K562 (cell line): ENCODE results near the gene ARL10. TPM values are rescaled to one million over a fixed set of nuclear protein-coding genes. Genes with fewer than 3 reads are reported as not detected.

Experiments
- BRD9 ChIP-seq: fragments of 450-650 bp; IDR thresholded peaks from 2 replicates; pipeline ENCODE4 v1.6.1; 2018; ENCODE audit warnings: low read depth; ENCODE audit not compliant: partially characterized antibody
- CREB1 ChIP-seq, 2 experiments: sonication (generic) in 1 of 2; formaldehyde crosslinking in 1 of 2; IDR thresholded peaks; 2 replicates each; pipeline versions ENCODE4 v1.6.1 to v1.8.0; 2012 to 2022; ENCODE audit warnings: inconsistent platforms in 1 of 2, mild to moderate bottlenecking in 1 of 2, missing genetic modification reagents in 1 of 2, moderate library complexity in 1 of 2
- DMBX1 ChIP-seq: fragments of 250-450 bp; sonication (Bioruptor Pico); IDR thresholded peaks from 2 replicates; pipeline ENCODE4 v1.8.0; 2022; ENCODE audit warnings: inconsistent platforms, mild to moderate bottlenecking, moderate library complexity, borderline replicate concordance
- ERF ChIP-seq: fragments of 450-650 bp; formaldehyde crosslinking; IDR thresholded peaks from 2 replicates; pipeline ENCODE4 v1.4.0; 2020; ENCODE audit warnings: mild to moderate bottlenecking, mixed read lengths
- HNRNPUL1 ChIP-seq: fragments of 200-400 bp; formaldehyde crosslinking; IDR thresholded peaks from 2 replicates; pipeline ENCODE4 v1.6.1; 2017; ENCODE audit warnings: low read length
- L3MBTL2 ChIP-seq: fragments of 450-650 bp; IDR thresholded peaks from 2 replicates; pipeline ENCODE4 v1.6.1; 2016; ENCODE audit warnings: mild to moderate bottlenecking, moderate library complexity
- NFXL1 ChIP-seq: fragments of 450-650 bp; formaldehyde crosslinking; IDR thresholded peaks from 2 replicates; pipeline ENCODE4 v1.4.0; 2021; ENCODE audit warnings: mild to moderate bottlenecking
- POLR2G ChIP-seq: fragments of 200-400 bp; formaldehyde crosslinking; IDR thresholded peaks from 2 replicates; pipeline ENCODE4 v1.6.1; 2017; ENCODE audit warnings: low read depth, mild to moderate bottlenecking, antibody characterized with exemption, low read length, moderate library complexity
- RCOR1 ChIP-seq, 2 experiments: IDR thresholded peaks; 2 replicates each; pipeline ENCODE4 v1.6.1; 2012; ENCODE audit warnings: low read depth in 2 of 2, low read length in 2 of 2, borderline replicate concordance in 1 of 2, improper control_type of control experiment in 1 of 2
- XRCC5 ChIP-seq: fragments of 200-400 bp; formaldehyde crosslinking; IDR thresholded peaks from 2 replicates; pipeline ENCODE4 v1.6.1; 2017; ENCODE audit warnings: low read depth, mild to moderate bottlenecking, low read length
- YY1 ChIP-seq, 3 experiments: IDR thresholded peaks; 2 replicates each; pipeline ENCODE4 v1.6.1; 2011; ENCODE audit warnings: low read length in 2 of 3, mild to moderate bottlenecking in 2 of 3, moderate library complexity in 2 of 3, borderline replicate concordance in 1 of 3, control low read depth in 1 of 3, low read depth in 1 of 3; ENCODE audit not compliant: insufficient read depth in 3 of 3, insufficient replicate concordance in 2 of 3, control insufficient read depth in 1 of 3, insufficient read length in 1 of 3; ENCODE audit errors: extremely low read depth in 1 of 3
- ZNF217 ChIP-seq: sonication (generic); formaldehyde crosslinking; IDR thresholded peaks from 2 replicates; pipeline ENCODE4 v1.8.0; 2022; ENCODE audit warnings: mild to moderate bottlenecking, missing genetic modification reagents
- ZNF384 ChIP-seq: IDR thresholded peaks from 2 replicates; pipeline ENCODE4 v1.6.1; 2012; ENCODE audit warnings: low read depth, low read length, improper control_type of control experiment
- ZNF431 ChIP-seq: sonication (generic); formaldehyde crosslinking; IDR thresholded peaks from 2 replicates; pipeline ENCODE4 v1.8.0; 2022; ENCODE audit warnings: mild to moderate bottlenecking, missing genetic modification reagents
- ZNF830 ChIP-seq: fragments of 250-450 bp; sonication (Bioruptor Pico); IDR thresholded peaks from 2 replicates; pipeline ENCODE4 v1.5.0; 2021; ENCODE audit warnings: mild to moderate bottlenecking
- polyA plus RNA-seq, 8 experiments: library from polyadenylated mRNA; depleted of rRNA in 4 of 8; stranded (reverse) in 5 of 8; unstranded in 3 of 8; fragments of >200 nt; fragmentation: Nextera tagmentation in 2 of 8; fragmentation: Illumina TruSeq in 1 of 8; extraction: Ambion mirVana in 2 of 8; extraction: Trizol in 1 of 8; gene quantifications; 2 replicates each; pipeline versions ENCODE4 v1.2.1 to v1.2.3, GENCODE V29; 2011 to 2014; ENCODE audit warnings: inconsistent platforms in 1 of 8, missing spikeins in 1 of 8
- total RNA-seq, 7 experiments: library from RNA; depleted of rRNA in 6 of 7; stranded (reverse); fragments of >200 nt in 6 of 7; fragmentation: Illumina TruSeq in 2 of 7; extraction: Trizol in 2 of 7; gene quantifications; 2 replicates each; pipeline versions ENCODE4 v1.2.1 to v1.2.3, GENCODE V29; 2011 to 2021; ENCODE audit warnings: low replicate concordance in 1 of 7
- TF ChIP-seq, protein P1 (sequence below), 2 experiments: IDR thresholded peaks; 2 replicates each; pipeline ENCODE4 v1.6.1; 2011; ENCODE audit warnings: borderline replicate concordance in 1 of 2, control low read depth in 1 of 2, low read depth in 1 of 2, low read length in 1 of 2, mild to moderate bottlenecking in 1 of 2, mixed read lengths in 1 of 2, moderate library complexity in 1 of 2; ENCODE audit not compliant: insufficient read depth in 1 of 2, insufficient read length in 1 of 2, poor library complexity in 1 of 2, severe bottlenecking in 1 of 2; ENCODE audit errors: extremely low read depth in 1 of 2
- TF ChIP-seq, protein P2 (sequence below), 2 experiments: fragments of 450-650 bp in 1 of 2; sonication (generic) in 1 of 2; formaldehyde crosslinking; conservative IDR thresholded peaks; 2 replicates each; pipeline versions ENCODE4 v1.4.0 to v1.8.1; 2020 to 2022; ENCODE audit warnings: mild to moderate bottlenecking in 1 of 2, missing genetic modification reagents in 1 of 2
- TF ChIP-seq, protein P3 (sequence below): sonication (generic); formaldehyde crosslinking; IDR thresholded peaks from 2 replicates; pipeline ENCODE4 v1.8.0; 2023; ENCODE audit warnings: mild to moderate bottlenecking, missing genetic modification reagents
- TF ChIP-seq, protein P4 (sequence below): fragments of 450-650 bp; formaldehyde crosslinking; IDR thresholded peaks from 2 replicates; pipeline ENCODE4 v1.4.0; 2022; ENCODE audit warnings: missing genetic modification characterization

The ARL10 gene
- total and polyA plus RNA-seq, 9 of the 15 experiments (the other 6 are each of a cell fraction or from before 2014, with no cell fraction given): under 0.01 to 0.40 (median 0.34) TPM; not detected in 3

DNA sequence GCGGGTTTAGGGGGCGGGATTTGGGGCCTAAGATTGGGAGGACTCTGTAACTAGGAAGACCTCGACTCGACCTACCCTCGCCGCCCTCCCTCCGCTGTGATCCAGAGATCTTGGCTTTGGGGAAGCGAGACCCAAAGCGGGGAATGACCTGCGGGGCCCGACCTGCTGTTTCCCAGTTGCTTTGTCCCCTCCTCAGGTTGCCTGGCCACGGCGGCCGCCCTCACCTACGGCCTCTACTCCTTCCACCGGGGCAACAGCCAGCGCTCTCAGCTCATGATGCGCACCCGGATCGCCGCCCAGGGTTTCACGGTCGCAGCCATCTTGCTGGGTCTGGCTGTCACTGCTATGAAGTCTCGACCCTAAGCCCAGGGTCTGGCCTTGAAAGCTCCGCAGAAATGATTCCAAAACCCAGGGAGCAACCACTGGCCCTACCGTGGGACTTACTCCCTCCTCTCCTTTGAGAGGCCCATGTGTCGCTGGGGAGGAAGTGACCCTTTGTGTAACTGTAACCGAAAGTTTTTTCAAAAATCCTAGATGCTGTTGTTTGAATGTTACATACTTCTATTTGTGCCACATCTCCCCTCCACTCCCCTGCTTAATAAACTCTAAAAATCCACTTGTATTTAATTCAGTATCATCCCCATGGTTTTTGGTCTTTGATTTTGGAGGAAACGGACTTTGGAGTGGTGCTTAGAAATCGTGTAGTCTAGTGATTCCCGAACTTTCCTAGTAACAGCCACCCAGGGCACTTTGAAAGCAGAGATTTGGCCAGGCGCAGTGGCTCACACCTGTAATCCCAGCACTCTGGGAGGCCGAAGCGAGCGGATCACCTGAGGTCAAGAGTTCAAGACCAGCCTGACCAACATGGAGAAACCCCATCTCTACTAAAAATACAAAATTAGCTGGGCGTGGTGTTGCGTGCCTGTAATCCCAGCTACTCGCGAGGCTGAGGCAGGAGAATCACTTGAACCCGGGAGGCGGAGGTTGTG, 24.1 kb downstream of the ARL10 start (continued):
- TF ChIP-seq BRD9: peak; percentile 12
- peak; percentile 41 for TF ChIP-seq L3MBTL2
- peak; percentile 74 to 94 (median 87) for TF ChIP-seq YY1 (IDR thresholded peaks at IDR 0.05; ENCODE audit: borderline replicate concordance in 1 of 3, control insufficient read depth in 1 of 3, extremely low read depth in 1 of 3, insufficient read depth in 3 of 3, insufficient read length in 1 of 3, insufficient replicate concordance in 2 of 3, low read depth in 1 of 3, low read length in 2 of 3)
- 0 out of 2 replicates have a peak, but pooled peaks have one; percentile 11 for TF ChIP-seq ERF (CRISPR knock-in tag)
- TF ChIP-seq, protein P1, sequence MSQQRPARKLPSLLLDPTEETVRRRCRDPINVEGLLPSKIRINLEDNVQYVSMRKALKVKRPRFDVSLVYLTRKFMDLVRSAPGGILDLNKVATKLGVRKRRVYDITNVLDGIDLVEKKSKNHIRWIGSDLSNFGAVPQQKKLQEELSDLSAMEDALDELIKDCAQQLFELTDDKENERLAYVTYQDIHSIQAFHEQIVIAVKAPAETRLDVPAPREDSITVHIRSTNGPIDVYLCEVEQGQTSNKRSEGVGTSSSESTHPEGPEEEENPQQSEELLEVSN (IDR thresholded peaks at IDR 0.05; ENCODE audit: borderline replicate concordance in 1 of 2, extremely low read depth in 1 of 2, insufficient read depth in 1 of 2, insufficient read length in 1 of 2, low read depth in 1 of 2, low read length in 1 of 2, poor library complexity in 1 of 2, severe bottlenecking in 1 of 2): peak in 1 of 2 experiments; percentile 58
- no peak; the same call in 1 of the 2 replicates for TF ChIP-seq CREB1 (IDR thresholded peaks at IDR 0.05)
- TF ChIP-seq CREB1 (CRISPR knock-in tag; IDR thresholded peaks at IDR 0.05): no peak
- TF ChIP-seq, protein P2, sequence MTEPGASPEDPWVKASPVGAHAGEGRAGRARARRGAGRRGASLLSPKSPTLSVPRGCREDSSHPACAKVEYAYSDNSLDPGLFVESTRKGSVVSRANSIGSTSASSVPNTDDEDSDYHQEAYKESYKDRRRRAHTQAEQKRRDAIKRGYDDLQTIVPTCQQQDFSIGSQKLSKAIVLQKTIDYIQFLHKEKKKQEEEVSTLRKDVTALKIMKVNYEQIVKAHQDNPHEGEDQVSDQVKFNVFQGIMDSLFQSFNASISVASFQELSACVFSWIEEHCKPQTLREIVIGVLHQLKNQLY (CRISPR knock-in tag; conservative IDR thresholded peaks at IDR 0.05): no peak
- TF ChIP-seq, protein P3, sequence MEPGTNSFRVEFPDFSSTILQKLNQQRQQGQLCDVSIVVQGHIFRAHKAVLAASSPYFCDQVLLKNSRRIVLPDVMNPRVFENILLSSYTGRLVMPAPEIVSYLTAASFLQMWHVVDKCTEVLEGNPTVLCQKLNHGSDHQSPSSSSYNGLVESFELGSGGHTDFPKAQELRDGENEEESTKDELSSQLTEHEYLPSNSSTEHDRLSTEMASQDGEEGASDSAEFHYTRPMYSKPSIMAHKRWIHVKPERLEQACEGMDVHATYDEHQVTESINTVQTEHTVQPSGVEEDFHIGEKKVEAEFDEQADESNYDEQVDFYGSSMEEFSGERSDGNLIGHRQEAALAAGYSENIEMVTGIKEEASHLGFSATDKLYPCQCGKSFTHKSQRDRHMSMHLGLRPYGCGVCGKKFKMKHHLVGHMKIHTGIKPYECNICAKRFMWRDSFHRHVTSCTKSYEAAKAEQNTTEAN (CRISPR knock-in tag): no peak
- TF ChIP-seq, protein P4, sequence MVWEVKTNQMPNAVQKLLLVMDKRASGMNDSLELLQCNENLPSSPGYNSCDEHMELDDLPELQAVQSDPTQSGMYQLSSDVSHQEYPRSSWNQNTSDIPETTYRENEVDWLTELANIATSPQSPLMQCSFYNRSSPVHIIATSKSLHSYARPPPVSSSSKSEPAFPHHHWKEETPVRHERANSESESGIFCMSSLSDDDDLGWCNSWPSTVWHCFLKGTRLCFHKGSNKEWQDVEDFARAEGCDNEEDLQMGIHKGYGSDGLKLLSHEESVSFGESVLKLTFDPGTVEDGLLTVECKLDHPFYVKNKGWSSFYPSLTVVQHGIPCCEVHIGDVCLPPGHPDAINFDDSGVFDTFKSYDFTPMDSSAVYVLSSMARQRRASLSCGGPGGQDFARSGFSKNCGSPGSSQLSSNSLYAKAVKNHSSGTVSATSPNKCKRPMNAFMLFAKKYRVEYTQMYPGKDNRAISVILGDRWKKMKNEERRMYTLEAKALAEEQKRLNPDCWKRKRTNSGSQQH (CRISPR knock-in tag): no peak
- peak; percentile 90 for TF ChIP-seq POLR2G
- TF ChIP-seq DMBX1 (CRISPR knock-in tag): 0 out of 2 replicates have a peak, but pooled peaks have one; percentile 1
- 0 out of 2 replicates have a peak, but pooled peaks have one; percentile 33 for TF ChIP-seq ZNF431 (CRISPR knock-in tag)
- TF ChIP-seq ZNF217 (CRISPR knock-in tag): no peak
- TF ChIP-seq RCOR1 (IDR thresholded peaks at IDR 0.05; ENCODE audit: borderline replicate concordance in 1 of 2, low read depth in 2 of 2, low read length in 2 of 2): 0 out of 4 replicates have a peak, but pooled peaks of 1 of the 2 experiments have one; percentile 5
- TF ChIP-seq ZNF384: no peak
- no peak for TF ChIP-seq NFXL1
- TF ChIP-seq ZNF830 (CRISPR knock-in tag): peak; percentile 85
- TF ChIP-seq HNRNPUL1: no peak
- TF ChIP-seq XRCC5: no peak
